KOPT-K1 (cell line): Measurements from ENCODE around the gene VDAC2.
A peak's percentile ranks its signal among the peaks of the same experiment; 100 is the strongest.
"Not testable (repeated sequence)": the region's sequence is repeated elsewhere in the genome, so short reads cannot be mapped to it uniquely, and the experiment has no call there.

Experiments used
- H3K27ac ChIP-seq: fragments of 200-600 bp; sonication (generic); 2 replicates; pipeline ENCODE4 v1.5.1; 2016; ENCODE audit warnings: antibody characterized with exemption, mild to moderate bottlenecking, low read depth, low read length; ENCODE audit not compliant: poor library complexity, severe bottlenecking
- H3K36me3 ChIP-seq: fragments of 200-600 bp; sonication (generic); 2 replicates; pipeline ENCODE4 v1.5.1; 2017; ENCODE audit warnings: antibody characterized with exemption, mild to moderate bottlenecking, low read length, moderate library complexity; ENCODE audit not compliant: insufficient read depth
- H3K9me3 ChIP-seq: fragments of 200-600 bp; sonication (generic); 2 replicates; pipeline ENCODE4 v1.5.1; 2017; ENCODE audit warnings: antibody characterized with exemption, low read length, mild to moderate bottlenecking; ENCODE audit not compliant: insufficient read depth, poor library complexity, severe bottlenecking

Gene VDAC2

GRCh38 chr10:75207857-75208144 is 2.8 kb upstream of the VDAC2 start:
- no peak overlapping the region for H3K27ac ChIP-seq
- H3K36me3 ChIP-seq = peaks cover 11% of the 10 kb centered on the region
- H3K9me3 ChIP-seq = no peaks in the 10 kb centered on the region

GRCh38 chr10:75208181-75208580 is 2.4 kb upstream of the VDAC2 start:
- H3K9me3 ChIP-seq = no peaks in the 10 kb centered on the region
- peaks cover 15% of the 10 kb centered on the region for H3K36me3 ChIP-seq
- H3K27ac ChIP-seq = no peak overlapping the region

GRCh38 chr10:75209086-75209920 is 1.3 kb upstream of the VDAC2 start:
- Histone ChIP-seq H3K36me3 (peaks cover 25% of the 10 kb centered on the region), H3K27ac (peak overlapping the region; percentile 92), H3K9me3 (no peaks in the 10 kb centered on the region)

GRCh38 chr10:75209921-75210281 is 695 bp upstream of the VDAC2 start:
- peaks cover 31% of the 10 kb centered on the region for H3K36me3 ChIP-seq
- peak overlapping the region; percentile 92 for H3K27ac ChIP-seq
- no peaks in the 10 kb centered on the region for H3K9me3 ChIP-seq

GRCh38 chr10:75211007-75211691 is 553 bp downstream of the VDAC2 start:
- Histone ChIP-seq H3K27ac (peak overlapping the region; percentile 92), H3K9me3 (no peaks in the 10 kb centered on the region), H3K36me3 (peaks cover 43% of the 10 kb centered on the region)

DNA sequence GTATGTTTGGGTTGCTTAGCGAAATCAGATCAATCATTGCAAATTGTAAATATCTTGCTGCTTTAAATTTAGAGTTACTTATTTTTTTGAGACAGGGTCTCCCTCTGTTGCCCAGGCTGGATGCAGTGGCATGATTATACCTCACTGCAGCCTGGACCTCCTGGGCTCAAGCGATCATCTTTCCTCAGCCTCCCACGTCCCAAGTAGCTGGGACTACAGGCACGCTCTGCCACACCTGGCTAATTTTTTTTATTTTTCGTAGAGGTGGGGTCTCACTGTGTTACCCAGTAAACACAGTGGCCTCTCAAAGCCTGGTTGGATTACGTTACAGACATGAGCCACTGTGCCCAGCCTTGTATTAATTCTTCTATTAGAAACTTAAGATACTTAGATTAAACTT is 1.7 kb downstream of the VDAC2 start:
- Histone ChIP-seq H3K9me3 (no peaks in the 10 kb centered on the region), H3K27ac (peak overlapping the region; percentile 92), H3K36me3 (peaks cover 55% of the 10 kb centered on the region)

GRCh38 chr10:75220274-75220673 is 9.7 kb downstream of the VDAC2 start:
- no peaks in the 10 kb centered on the region for H3K9me3 ChIP-seq
- no peak overlapping the region for H3K27ac ChIP-seq
- H3K36me3 ChIP-seq = peaks cover 100% of the 10 kb centered on the region

- peaks cover 100% of the 10 kb centered on the region for H3K36me3 ChIP-seq
- H3K27ac ChIP-seq, H3K9me3 ChIP-seq: not testable (repeated sequence)
Observed at GRCh38 chr10:75221492-75221891, 10.9 kb downstream of the VDAC2 start.

DNA sequence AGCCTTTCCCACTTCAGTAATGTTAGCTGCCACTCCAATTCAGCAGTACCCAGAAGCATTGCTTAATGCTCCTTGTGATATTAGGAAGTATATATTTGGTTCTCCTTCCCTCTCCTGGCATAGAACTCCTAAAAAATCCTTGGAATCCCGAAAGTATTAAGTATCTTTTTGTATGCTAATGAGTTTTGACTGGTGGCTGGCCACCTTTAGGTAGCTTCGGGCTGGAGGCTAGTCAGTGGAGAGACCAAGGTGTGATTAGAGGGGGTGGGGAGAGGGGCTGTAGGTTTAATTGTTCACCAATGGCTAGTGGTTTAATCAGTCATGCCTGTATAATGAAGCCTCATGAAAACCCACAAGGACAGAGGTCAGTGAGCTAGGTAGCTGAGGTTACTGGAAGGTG is 12.9 kb downstream of the VDAC2 start:
- no peak overlapping the region for H3K27ac ChIP-seq
- H3K36me3 ChIP-seq = peaks cover 100% of the 10 kb centered on the region
- no peaks in the 10 kb centered on the region for H3K9me3 ChIP-seq

GRCh38 chr10:75226095-75226494 is 15.5 kb downstream of the VDAC2 start:
- Histone ChIP-seq H3K36me3 (peaks cover 100% of the 10 kb centered on the region), H3K27ac (no peak overlapping the region), H3K9me3 (no peaks in the 10 kb centered on the region)

GRCh38 chr10:75226656-75227055 is 16.1 kb downstream of the VDAC2 start:
- Histone ChIP-seq H3K27ac (no peak overlapping the region), H3K9me3 (no peaks in the 10 kb centered on the region), H3K36me3 (peaks cover 100% of the 10 kb centered on the region)

DNA sequence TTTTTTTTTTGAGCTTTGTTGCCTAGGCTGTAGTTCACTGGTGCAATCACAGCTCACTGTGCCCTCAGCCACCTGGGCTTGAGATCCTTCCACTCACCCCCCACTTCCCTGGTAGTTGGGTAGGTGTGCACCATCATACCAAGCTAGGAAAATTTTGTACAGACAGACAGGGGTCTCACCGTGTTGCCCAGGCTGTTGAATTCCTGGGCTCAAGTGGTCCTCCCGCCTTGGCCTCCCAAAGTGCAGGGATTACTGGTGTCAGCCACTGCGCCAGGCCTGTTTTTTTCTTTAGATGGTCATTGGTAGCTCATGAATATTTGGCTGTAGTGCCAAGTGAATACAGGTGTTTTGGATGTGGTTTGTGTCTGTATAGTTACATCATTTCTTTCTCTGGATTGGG is 17.7 kb downstream of the VDAC2 start:
- no peaks in the 10 kb centered on the region for H3K9me3 ChIP-seq
- H3K27ac ChIP-seq = no peak overlapping the region
- H3K36me3 ChIP-seq = peaks cover 99% of the 10 kb centered on the region

- no peaks in the 10 kb centered on the region for H3K9me3 ChIP-seq
- H3K36me3 ChIP-seq = peaks cover 99% of the 10 kb centered on the region
- no peak overlapping the region for H3K27ac ChIP-seq
Observed at GRCh38 chr10:75228834-75229233, 18.2 kb downstream of the VDAC2 start.

DNA sequence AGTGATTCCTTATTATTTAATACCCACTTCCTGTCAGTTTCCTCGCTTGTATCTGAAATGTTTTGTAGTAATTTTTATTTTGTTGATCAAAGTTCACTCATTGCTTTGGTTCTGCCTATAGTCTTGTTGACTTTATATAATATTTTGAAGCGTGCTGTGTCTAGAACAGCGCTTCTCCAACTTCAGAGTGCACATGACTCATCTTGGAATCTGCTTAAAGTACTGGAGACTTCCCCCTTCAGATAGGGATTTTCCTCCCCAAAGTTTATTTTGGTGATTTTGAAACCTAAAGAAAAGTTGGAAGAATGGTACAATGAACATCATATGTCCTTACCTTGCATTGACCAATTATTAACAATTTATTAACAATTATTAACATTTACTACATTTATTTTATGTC is 19.4 kb downstream of the VDAC2 start:
- Histone ChIP-seq H3K36me3 (peaks cover 88% of the 10 kb centered on the region), H3K9me3 (no peaks in the 10 kb centered on the region), H3K27ac (no peak overlapping the region)

GRCh38 chr10:75230600-75231038 is 20.0 kb downstream of the VDAC2 start:
- peaks cover 82% of the 10 kb centered on the region for H3K36me3 ChIP-seq
- H3K9me3 ChIP-seq = no peaks in the 10 kb centered on the region
- no peak overlapping the region for H3K27ac ChIP-seq
